Measurements from ENCODE around the gene FAM3D.

GRCh38 chr3:58672451-58672850, 5.9 kb upstream of the FAM3D start:
- TF ChIP-seq CTCF (IDR thresholded peaks at IDR 0.05): no peak
- TF ChIP-seq POLR2AphosphoS5 (IDR thresholded peaks at IDR 0.05): no peak
- TF ChIP-seq POLR2A (IDR thresholded peaks at IDR 0.05; ENCODE audit: low read depth): no peak
- TF ChIP-seq EP300 (IDR thresholded peaks at IDR 0.05): no peak
